GM18951 (cell line): ENCODE measurements around the gene MTX1.
"Not testable (repeated sequence)": the region's sequence is repeated elsewhere in the genome, so short reads cannot be mapped to it uniquely, and the experiment has no call there.

Experiments used
- POLR2A ChIP-seq: IDR thresholded peaks from 4 replicates; pipeline ENCODE4 v1.6.1; 2011; ENCODE audit warnings: mild to moderate bottlenecking; ENCODE audit not compliant: insufficient read length, insufficient read depth; ENCODE audit errors: extremely low read depth
- in situ Hi-C: fragments of 300-500 bp; cut with MboI; formaldehyde crosslinking; loops from one replicate; pipeline ENCODE4 v1.12.0; 2022; ENCODE audit warnings: low sequenced_read_pairs, mixed read lengths, inconsistent platforms; ENCODE audit not compliant: unreplicated experiment

Gene MTX1

GRCh38 chr1:155208541-155209311 lies at the start of gene MTX1:
MTX1 (plus strand) TSS chr1:155208695; CDS start chr1:155208805, 110 bp downstream.
- in situ Hi-C loops, result no loop called here
- TF ChIP-seq POLR2A, result peak; percentile 70

- in situ Hi-C loops, result no loop called here
- no peak for TF ChIP-seq POLR2A
Observed at GRCh38 chr1:155158991-155159390, 49.5 kb upstream of the MTX1 start.

- in situ Hi-C loops, result no loop called here
- no peak for TF ChIP-seq POLR2A
Observed at GRCh38 chr1:155160128-155160527, 48.4 kb upstream of the MTX1 start.

- in situ Hi-C loops, result not testable (repeated sequence)
Observed at GRCh38 chr1:155162631-155163030, 45.9 kb upstream of the MTX1 start.

GRCh38 chr1:155163785-155164184 lies 44.7 kb upstream of the MTX1 start:
- in situ Hi-C loops, result not testable (repeated sequence)

- in situ Hi-C loops, result not testable (repeated sequence)
Observed at GRCh38 chr1:155164625-155165024, 43.9 kb upstream of the MTX1 start.

GRCh38 chr1:155166051-155166470 lies 42.4 kb upstream of the MTX1 start:
- no peak for TF ChIP-seq POLR2A
- in situ Hi-C loops, result no loop called here

- in situ Hi-C loops, result no loop called here
- no peak for TF ChIP-seq POLR2A
Observed at GRCh38 chr1:155166471-155167165, 41.9 kb upstream of the MTX1 start.

- in situ Hi-C loops, result no loop called here
- TF ChIP-seq POLR2A, result no peak
Observed at GRCh38 chr1:155167166-155168104, 41.1 kb upstream of the MTX1 start.

- in situ Hi-C loops, result not testable (repeated sequence)
Observed at GRCh38 chr1:155168105-155168445, 40.4 kb upstream of the MTX1 start.

GRCh38 chr1:155168456-155169210 lies 39.9 kb upstream of the MTX1 start:
- no peak for TF ChIP-seq POLR2A
- in situ Hi-C loops, result no loop called here

- in situ Hi-C loops, result no loop called here
- TF ChIP-seq POLR2A, result no peak
Observed at GRCh38 chr1:155169541-155169940, 39.0 kb upstream of the MTX1 start.
